HEK293 (cell line): ENCODE results near the gene EBF3.

Experiments
- CTCF ChIP-seq: fragments of 450-650 bp; formaldehyde crosslinking; IDR thresholded peaks from 2 replicates; pipeline ENCODE4 v1.5.1; 2016; ENCODE audit warnings: missing biosample characterization, missing genetic modification characterization
- PATZ1 ChIP-seq: fragments of 450-650 bp; formaldehyde crosslinking; IDR thresholded peaks from 2 replicates; pipeline ENCODE4 v1.5.1; 2016; ENCODE audit warnings: missing biosample characterization, missing genetic modification characterization
- ZNF248 ChIP-seq: fragments of 450-650 bp; formaldehyde crosslinking; IDR thresholded peaks from 2 replicates; pipeline ENCODE4 v1.5.1; 2017; ENCODE audit warnings: missing biosample characterization, missing genetic modification characterization

- TF ChIP-seq CTCF (tag by site-specific recombination) (no peak), ZNF248 (no peak), PATZ1 (no peak)
Observed at GRCh38 chr10:129893104-129894089, 70.7 kb downstream of the EBF3 start.
